ENCODE results near the gene PEX6.

DNA sequence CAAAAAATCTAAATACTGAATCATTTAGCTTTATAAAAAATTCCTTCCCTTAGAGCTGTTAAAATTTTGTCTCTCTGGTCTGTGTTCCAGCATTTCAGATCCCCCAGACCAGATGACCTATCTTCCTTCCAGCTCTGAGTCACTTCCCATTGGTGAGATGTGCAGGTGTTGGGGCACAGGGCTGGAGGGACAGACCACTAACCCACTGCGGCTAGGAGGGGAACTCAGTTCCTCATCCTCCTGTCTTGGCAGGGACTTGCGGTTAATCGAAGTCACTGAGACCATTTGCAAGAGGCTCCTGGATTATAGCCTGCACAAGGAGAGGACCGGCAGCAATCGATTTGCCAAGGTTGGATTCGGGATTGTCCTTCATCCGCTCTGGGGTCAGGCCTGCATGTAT is 43.7 kb downstream of the PEX6 start:
- TF ChIP-seq, protein P1, sequence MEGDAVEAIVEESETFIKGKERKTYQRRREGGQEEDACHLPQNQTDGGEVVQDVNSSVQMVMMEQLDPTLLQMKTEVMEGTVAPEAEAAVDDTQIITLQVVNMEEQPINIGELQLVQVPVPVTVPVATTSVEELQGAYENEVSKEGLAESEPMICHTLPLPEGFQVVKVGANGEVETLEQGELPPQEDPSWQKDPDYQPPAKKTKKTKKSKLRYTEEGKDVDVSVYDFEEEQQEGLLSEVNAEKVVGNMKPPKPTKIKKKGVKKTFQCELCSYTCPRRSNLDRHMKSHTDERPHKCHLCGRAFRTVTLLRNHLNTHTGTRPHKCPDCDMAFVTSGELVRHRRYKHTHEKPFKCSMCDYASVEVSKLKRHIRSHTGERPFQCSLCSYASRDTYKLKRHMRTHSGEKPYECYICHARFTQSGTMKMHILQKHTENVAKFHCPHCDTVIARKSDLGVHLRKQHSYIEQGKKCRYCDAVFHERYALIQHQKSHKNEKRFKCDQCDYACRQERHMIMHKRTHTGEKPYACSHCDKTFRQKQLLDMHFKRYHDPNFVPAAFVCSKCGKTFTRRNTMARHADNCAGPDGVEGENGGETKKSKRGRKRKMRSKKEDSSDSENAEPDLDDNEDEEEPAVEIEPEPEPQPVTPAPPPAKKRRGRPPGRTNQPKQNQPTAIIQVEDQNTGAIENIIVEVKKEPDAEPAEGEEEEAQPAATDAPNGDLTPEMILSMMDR (optimal IDR thresholded peaks at IDR 0.05 in 1 of 3, IDR thresholded peaks at IDR 0.05 in 1 of 3, conservative IDR thresholded peaks at IDR 0.05 in 1 of 3; ENCODE audit: extremely low read depth in 1 of 3, insufficient read depth in 2 of 3, low read length in 3 of 3): no peak
- no peak for TF ChIP-seq EZH2 (IDR thresholded peaks at IDR 0.05; ENCODE audit: low read length)

Measured in keratinocyte (primary cell).